SH-SY5Y (cell line): Measurements from ENCODE around the gene ADAMTS3.

Experiments used
- GATA2 ChIP-seq: IDR thresholded peaks from 2 replicates; pipeline ENCODE4 v1.6.1; 2011; ENCODE audit warnings: mild to moderate bottlenecking, low read depth, low read length
- GATA3 ChIP-seq: IDR thresholded peaks from 2 replicates; pipeline ENCODE4 v1.6.1; 2011; ENCODE audit warnings: low read depth, mild to moderate bottlenecking, low read length, moderate library complexity

The ADAMTS3 gene

GRCh38 chr4:72527038-72527646 is 41.9 kb downstream of the ADAMTS3 start:
- TF ChIP-seq GATA2 = no peak
- no peak for TF ChIP-seq GATA3

- TF ChIP-seq GATA3 (no peak), GATA2 (no peak)
Observed at GRCh38 chr4:72525938-72526337, 43.1 kb downstream of the ADAMTS3 start.

GRCh38 chr4:72522440-72522839 is 46.6 kb downstream of the ADAMTS3 start:
- TF ChIP-seq GATA3 = no peak

- TF ChIP-seq GATA2 (no peak), GATA3 (no peak)
Observed at GRCh38 chr4:72513227-72513626, 55.8 kb downstream of the ADAMTS3 start.

GRCh38 chr4:72507860-72508419 is 61.1 kb downstream of the ADAMTS3 start:
- TF ChIP-seq GATA2 (no peak), GATA3 (no peak)

- TF ChIP-seq GATA2 = no peak
- no peak for TF ChIP-seq GATA3
Observed at GRCh38 chr4:72507167-72507566, 61.9 kb downstream of the ADAMTS3 start.

- TF ChIP-seq GATA3 (no peak), GATA2 (no peak)
Observed at GRCh38 chr4:72505314-72505744, 63.7 kb downstream of the ADAMTS3 start.

GRCh38 chr4:72500214-72500613 is 68.8 kb downstream of the ADAMTS3 start:
- TF ChIP-seq GATA3 = no peak
- no peak for TF ChIP-seq GATA2

GRCh38 chr4:72496119-72496518 is 72.9 kb downstream of the ADAMTS3 start:
- no peak for TF ChIP-seq GATA2
- TF ChIP-seq GATA3 = no peak

- no peak for TF ChIP-seq GATA2
- no peak for TF ChIP-seq GATA3
Observed at GRCh38 chr4:72494156-72494555, 74.9 kb downstream of the ADAMTS3 start.

- TF ChIP-seq GATA2 = no peak
- no peak for TF ChIP-seq GATA3
Observed at GRCh38 chr4:72489267-72489666, 79.8 kb downstream of the ADAMTS3 start.

GRCh38 chr4:72486991-72487390 is 82.0 kb downstream of the ADAMTS3 start:
- TF ChIP-seq GATA3 (no peak), GATA2 (no peak)

- TF ChIP-seq GATA3 (no peak), GATA2 (no peak)
Observed at GRCh38 chr4:72484981-72485380, 84.0 kb downstream of the ADAMTS3 start.

- TF ChIP-seq GATA3 = no peak
- no peak for TF ChIP-seq GATA2
Observed at GRCh38 chr4:72473434-72473900, 95.6 kb downstream of the ADAMTS3 start.

GRCh38 chr4:72471816-72472215 is 97.2 kb downstream of the ADAMTS3 start:
- TF ChIP-seq GATA3 (no peak), GATA2 (no peak)

GRCh38 chr4:72468904-72469502 is 100.0 kb downstream of the ADAMTS3 start:
- TF ChIP-seq GATA2 = no peak
